GM21390 (cell line): ENCODE data around the gene ZBTB20.
A peak's percentile ranks its signal among the peaks of the same experiment; 100 is the strongest.

Experiments
- ATAC-seq: cut with Tn5 transposase; IDR thresholded peaks from one replicate; pipeline ENCODE4 v1.9.1; 2021; ENCODE audit not compliant: unreplicated experiment

Gene ZBTB20

DNA sequence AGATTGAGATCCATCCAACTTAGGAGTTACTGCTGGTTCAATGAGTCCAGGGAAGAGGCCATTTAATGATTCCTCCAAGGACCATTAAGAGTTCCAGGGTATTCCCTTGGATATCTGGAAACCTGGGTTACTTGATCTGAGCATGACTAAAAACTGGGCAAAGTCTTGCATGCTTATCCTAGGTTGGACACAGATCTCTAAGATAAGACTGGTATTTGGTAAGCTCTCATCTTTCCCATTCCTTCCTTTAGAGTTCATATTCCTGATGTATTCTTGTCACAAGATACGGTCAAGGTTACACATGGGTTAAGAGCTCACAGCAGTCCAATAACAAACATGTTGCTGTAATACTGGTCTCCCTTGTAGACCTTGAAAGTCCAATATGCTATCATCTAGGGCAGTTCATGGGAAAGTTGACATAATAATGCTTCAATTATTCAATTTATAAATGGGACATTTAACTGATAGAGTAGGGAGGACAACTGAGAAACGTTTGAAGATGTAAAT lies 551.5 kb downstream of the ZBTB20 start:
- ATAC-seq: no peak

DNA sequence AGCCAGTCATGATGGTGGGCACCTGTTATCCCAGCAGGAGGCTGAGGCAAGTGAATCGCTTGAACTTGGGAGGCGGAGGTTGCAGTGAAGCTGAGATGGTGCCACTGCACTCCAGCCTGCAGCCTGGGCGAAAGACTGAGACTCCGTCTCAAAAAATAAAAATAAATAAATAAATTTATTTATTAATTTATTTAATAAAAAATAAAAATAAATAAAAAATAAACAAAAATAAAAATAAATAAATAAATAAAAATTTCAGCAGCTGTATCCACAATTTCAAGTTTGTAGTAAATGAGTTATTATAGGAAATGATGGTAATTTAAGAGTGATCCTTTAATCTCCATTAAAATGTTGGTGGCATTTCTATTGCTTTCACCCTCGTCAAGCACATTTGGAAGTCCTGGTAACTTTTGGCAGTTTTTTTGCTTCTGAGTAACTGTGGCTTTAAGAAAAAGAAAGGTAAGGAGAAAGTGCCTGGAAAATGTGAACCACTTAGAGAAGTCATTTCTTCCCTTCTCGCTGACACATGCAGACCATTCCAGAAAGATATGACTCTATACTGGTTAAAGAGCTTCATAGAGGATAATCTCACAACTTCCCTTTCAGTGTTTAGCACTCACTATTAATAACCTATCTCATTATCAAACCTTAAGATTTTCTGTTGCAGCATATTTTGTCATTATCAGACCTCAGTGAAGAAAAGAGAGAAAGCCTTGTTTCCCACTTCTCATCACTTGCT lies 556.6 kb downstream of the ZBTB20 start:
- no peak for ATAC-seq

DNA sequence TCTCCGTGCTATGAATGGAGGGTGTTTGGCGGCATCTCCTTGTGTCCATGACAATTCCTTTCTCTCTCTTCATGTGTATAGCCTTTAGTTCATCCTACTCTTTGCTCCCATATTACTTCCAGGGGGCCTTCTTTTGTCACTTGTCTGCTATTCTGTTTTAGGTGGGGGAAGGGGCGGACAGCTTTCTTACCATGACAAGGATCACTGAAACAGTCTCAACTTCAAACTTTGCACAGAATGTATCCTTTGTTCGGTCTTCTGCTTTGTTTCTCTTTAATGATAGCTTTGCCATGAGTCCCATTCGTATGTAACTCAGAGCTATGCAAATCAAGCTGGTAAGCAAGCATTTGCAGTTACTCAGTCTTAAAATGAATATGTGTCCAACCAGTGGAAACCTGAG lies 559.1 kb downstream of the ZBTB20 start:
- no peak for ATAC-seq

DNA sequence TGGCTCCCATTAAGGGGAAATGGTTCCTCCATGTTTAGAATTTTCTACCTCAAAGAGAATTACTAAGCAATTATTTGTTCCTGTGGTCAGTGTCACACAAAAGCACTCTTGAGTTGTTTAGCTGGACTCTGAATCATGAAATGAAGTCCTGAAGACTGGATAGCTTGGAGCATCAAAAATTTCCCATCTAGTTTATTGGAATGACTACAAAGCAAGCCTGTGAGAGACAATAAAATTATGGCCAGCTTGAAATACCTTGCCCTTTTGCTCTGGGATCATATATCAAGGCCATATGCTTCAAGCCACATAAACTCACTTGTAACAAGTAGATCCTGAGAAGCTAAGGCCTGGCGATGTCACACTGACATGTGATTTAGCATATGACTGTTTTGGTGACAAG lies 561.0 kb downstream of the ZBTB20 start:
- no peak for ATAC-seq

DNA sequence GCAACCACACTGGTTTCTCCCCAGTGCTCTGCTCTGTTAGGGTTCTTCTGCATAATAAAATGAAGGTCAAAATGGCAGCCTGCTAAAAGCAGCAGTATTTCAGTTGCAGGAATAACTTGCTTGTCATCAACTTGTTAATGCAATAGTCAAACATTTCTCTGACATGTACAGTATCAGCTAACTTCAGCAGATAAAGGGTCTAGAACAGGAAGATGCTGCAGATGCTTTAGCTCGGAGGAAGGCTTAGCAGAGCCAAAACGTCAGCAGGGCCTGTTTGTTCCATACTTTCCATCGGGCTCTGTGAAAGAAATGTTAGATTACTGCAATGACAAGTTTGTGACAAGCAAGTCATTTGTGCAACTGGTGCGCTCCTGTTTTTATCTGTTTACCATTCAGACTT lies 561.4 kb downstream of the ZBTB20 start:
- ATAC-seq: no peak

DNA sequence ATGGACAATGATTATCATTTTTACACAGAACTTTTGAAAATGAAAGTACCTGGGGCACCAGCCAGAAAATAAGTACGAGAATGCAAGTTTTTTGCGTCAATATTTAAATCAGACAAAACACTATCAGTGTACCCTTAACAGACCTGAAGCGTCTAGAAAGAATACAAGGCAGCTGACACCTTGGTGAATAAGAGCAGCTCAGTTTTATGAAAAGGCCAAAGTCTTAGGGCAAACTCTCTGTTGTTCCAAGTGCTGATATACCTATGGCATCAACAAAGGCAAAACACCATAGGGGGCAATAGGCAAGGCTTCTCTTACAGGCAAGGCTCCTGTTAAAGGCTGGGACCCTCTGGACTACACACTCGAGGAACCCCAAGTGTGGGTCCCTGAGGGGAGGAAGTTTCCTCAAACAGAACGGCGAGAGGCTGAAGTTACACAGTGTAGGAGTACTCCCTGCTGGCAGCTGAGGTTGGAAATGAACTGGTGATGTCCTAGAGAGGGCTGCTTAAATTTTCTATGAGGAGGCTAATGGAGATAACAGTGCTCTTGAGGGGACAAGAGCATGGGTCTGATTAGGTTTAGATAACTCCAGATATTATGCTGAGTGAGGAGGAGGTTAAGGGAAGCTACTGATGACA lies 562.2 kb downstream of the ZBTB20 start:
- ATAC-seq: no peak

DNA sequence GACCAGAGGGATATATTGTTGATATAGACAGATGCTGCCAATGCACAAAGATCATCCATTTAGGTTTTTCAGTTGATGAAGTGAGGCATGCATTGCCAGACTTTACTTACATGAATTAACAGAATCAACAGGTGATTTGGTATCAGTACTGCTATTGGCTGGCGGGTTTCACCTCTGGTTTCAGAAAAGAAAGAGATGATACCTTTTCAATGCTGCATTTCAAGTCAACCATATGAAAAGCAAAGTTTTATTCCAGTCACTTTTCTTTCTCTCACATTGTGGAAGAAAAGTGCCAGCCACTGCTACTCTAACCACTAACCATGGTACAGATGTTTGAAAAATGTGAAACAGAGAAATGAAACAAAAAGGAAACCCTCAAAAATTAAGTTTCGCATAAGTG lies 564.2 kb downstream of the ZBTB20 start:
- ATAC-seq: peak; percentile 96

DNA sequence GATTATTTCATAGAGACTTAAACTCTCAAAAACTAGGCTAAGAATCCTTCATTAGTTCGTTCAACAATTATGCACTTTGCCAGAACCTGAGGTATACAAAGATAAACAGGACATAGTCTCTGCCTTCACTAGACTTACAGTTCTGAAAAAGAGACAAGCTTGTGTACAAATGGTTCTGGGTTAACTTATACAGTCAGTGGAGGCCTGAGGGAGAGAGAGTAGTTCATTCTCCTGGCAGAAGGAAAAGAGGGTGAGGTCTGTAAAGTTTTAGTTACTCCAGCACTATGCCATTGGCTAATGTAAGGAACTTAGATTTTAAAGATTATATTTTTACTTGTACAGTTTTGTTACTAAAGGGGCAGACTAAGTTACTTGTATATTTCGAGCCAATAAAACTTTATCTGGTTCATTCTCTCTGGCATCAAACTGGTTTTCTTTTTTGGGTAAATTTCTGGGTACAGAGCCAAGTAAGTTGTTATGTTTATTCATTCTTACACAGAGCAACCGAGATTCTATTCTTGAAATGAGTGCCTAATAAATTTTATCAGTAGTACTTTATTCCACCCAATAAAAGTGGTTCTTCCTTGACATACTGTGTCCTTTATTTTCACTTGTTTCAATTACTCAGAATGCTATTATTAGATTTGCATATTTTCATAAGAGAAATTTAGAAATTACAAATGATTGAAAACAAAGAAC lies 574.6 kb downstream of the ZBTB20 start:
- ATAC-seq: no peak

DNA sequence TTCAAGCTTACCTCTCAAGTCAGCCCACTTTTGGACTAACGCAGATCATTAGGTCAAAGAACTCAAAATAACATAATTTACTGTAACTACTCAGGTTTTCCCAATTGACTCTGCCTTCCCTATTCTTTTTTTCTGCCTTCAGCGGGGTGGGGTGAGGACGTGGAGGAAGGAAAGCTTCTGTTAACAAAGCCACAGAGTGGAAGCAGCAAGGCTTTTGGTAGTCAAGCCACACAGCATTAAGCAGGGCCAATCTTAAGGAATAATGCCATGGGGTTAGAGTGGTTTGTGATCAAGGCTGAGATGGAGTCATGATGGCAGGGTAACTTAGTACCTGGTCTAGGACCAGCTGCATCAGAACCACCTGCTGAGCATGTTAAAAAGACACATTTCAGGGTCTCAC lies 575.7 kb downstream of the ZBTB20 start:
- no peak for ATAC-seq

DNA sequence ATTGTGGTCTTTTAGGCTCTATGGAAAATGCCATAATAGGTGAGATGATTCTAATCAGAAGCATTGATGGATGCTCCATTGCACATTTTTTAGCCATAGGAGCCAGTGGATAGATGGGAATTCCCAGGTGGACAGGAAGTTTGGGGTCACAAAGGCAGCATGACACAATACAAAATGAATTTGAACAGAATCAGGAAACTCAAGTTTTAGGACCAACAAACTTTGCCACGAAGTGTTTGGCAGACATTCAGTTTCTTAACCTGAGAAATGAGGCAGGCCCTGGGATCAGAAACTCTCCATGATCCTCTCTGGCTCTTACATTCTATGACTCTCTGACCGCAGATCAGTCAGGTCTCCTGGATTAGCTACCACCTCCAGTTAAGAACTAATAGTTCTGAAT lies 577.9 kb downstream of the ZBTB20 start:
- no peak for ATAC-seq

DNA sequence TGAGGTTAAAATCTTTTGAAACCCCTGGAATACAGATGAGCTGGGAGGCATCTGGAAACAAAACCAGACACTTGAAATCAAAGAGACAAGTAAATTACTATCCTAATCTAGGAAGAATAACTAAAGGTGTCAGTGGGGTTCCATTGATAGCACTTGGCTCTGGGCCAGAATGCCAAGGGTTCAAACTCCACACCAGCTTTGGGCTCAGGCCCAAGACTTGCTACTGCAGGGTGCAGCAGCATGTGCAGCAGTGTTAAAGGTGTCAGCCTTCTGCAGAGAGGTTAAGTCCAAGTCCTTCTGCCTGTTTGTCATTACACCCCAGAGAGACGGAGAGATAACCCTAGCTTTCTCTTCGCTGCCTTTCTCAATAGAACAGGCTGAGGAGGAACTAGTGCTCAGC lies 579.3 kb downstream of the ZBTB20 start:
- ATAC-seq: no peak

DNA sequence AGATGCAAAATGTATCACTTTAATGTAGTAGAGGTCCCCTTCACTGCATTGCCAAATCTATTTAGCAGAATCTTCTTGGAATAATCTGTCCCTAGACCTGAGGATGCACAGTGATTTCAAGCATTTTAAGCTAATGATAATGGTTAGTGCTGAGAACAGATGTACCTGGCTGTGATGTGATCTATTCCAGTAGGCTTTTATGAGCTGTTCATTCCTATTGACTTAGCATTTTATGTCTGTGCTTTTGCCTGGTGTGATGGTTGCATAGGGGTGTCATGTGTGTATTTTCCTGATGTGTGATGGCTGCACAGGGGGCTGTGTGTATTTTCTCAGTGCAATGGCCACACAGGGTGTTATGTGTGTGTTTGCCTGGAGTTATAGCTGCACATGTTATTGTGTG lies 580.3 kb downstream of the ZBTB20 start:
- no peak for ATAC-seq

DNA sequence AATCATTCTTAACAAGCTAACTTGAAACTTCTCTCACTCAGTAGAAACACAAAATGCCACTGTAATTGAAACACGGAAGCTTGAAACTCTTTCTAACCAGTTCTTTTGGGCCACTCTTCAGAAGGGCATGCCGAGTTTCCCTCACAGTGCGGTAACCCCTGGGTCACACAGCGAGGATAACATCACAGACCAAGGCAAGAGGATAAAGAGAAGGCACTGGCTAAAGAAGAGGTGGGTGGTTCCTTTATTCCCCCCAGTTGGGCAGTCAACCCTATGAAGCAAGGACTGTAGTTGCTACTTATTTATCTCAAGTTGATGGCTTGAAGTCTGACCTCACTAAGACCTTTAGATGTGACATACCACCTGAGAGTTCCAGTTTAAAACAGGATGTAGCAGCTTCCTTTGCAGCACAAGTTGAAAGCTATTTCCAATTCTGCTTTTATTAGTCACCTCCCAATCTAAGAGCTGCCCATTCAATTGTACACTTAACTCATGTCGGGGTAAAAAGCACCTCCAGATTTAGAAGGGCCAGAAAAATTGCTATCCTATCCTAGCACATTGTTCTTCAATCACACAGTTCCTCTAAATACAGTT lies 580.8 kb downstream of the ZBTB20 start:
- ATAC-seq: peak; percentile 97

DNA sequence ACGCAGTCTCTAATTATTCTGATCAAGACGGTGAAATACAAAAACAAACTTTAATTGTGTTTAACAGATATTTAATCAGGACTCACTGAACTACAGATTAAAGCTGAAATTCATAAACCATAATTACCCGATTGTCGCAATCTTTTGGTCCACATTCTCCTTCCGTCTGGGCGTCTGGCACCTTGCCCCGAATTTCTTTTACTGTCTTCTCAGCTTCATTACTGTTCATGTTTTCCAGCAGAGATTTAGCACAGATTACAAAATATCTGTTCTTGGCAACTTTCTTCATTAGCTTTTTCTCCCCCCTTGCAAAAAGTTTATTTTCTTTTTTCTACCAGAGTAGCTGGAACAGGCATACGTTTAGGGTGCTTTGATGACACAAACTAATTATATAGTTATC lies 581.9 kb downstream of the ZBTB20 start:
- no peak for ATAC-seq

DNA sequence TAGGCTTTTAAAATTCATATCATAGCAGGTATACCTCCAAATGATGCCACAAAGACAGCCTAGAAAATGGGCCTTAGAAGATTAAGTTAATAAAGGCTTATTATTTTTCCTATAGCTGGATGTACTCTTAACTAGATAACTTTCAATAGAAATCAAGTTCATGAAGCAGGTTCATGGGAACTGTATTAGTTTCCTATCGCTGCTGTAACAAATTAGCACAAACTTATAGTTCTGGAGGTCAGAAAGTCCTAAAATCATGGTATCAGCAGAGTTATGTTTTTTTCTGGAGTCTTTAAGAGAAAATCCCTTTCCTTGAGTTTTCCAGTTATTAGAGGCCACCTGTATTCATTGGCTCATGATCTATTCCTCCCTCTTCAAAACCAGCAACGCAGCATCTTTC lies 583.4 kb downstream of the ZBTB20 start:
- no peak for ATAC-seq

DNA sequence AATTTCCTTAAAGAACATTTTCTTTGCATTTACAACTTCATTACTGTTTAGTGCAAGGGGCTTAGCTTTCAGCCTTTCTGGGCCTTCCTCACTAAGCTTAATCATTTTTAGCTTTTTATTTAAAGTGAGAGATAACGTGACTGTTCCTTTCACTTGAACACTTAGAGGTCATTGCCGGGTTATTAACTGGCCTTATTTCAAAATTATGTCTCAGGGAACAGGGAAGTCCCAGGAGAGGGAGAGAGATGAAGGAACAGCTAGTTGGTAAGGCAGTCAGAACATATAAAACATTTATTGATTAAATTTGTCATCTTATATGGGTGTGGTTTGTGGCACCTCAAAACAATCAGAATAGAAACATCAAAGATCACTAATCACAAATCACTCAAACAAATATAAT lies 584.5 kb downstream of the ZBTB20 start:
- no peak for ATAC-seq

DNA sequence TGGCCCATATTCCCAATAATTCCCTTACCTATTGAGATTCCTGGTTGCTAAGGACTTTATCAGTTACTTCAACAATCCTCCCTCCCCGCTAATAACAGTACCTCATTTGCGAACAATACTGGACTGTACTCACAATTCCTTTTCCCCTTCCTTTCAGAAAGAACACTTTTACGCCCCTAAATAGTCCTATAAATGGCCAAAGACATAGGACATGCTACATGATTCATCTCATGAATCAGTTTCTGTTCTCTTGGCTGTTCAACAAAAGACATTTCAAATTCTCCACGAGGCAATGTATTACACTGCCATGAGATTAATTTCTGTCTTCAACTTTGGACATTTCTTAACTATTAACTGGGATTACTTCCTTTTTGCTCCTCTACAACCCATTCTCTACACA lies 588.8 kb downstream of the ZBTB20 start:
- ATAC-seq: no peak

DNA sequence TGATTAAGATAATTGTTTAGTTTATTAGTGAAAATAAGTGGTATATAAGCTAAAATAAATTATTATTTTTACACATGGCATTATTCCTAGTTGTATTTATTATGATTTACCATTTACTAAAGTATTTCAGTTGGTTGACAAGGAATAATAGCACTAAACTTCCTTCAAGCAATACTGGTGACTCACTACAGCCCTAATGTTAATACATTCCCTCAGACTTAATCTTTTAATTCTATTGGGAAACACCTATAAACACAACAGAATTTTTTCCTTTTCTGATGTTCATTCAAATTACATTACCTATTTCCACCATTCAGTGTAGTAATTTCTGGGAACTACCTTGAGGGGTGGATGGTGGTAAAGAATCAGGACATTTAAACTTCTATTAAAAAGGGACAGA lies 589.3 kb downstream of the ZBTB20 start:
- ATAC-seq: no peak

DNA sequence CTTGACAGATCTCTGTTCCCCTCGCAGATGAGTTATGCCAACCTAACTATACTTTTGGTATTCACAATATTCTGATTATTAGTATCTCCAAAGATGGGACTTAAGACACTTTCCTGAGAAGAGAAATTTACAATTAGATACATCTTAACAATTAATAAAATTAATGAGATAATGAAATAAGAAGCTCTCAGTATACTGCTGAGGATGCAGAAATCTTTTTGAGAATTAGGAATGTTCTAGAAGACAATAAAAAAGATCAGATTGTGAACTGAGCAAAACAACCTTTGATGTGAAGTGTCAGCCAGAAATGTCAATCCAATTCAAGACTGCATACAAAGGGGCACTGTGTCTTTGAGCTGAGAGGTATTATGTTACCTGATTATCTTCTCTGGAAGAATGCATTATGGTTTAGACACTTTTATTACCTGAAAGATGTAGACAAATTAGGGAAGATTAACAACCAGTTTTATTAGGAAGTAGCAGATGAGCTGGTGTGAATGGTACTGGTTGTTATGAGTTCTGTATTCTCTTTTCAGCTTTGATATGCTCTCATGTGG lies 590.4 kb downstream of the ZBTB20 start:
- ATAC-seq: no peak

DNA sequence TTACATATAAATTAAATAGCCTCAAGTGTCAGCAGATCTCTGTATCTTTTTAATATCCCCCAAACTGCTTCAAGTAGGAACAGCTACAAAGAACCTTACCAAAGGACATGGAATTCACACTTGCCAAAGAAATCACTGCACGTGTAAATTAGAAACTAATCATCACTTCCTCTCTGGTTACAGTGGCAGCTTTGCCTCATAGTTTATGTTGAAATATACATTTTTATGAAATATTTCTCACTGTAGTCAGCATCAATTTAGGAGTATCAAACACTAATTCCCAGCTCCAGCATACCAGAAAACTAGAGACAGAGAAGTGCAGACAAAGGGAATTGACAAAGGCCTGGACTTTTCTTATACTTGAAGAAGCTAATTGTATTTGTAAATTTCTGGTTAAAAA lies 592.4 kb downstream of the ZBTB20 start:
- ATAC-seq: no peak

DNA sequence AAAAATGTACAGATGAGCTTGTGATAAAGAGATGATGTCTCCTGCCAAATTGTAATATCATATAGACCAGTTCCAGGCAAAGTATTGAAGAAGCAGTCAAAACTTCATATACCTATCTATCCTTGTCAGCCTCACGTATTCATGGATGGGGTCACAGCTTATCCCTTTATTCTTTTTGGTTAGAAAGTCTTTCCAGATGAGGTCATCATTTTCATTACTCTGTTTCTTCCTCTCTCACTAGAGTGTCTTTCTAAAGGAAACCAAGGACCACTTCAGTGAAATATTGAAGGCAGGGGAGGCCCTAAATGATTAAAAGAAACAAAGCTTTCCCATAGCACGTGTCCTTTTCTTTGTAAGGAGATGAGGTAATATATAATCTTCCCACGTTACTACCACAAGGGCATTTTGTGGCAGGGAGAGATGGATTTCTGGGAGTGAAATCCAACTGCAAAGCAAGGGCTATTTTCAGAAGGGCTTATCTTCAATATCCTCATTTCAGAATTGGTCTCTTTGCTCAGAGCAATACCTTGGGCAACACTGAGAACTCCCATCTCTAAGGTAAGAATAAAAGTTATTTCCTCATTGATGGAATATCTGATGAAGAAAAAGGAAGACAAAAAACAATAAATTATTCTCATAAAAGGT lies 593.0 kb downstream of the ZBTB20 start:
- ATAC-seq: no peak
